Neural cell (in vitro differentiated cells): Measurements from ENCODE around the gene EXOC6B. TPM values are rescaled to one million over a fixed set of nuclear protein-coding genes. Genes with fewer than 3 reads are reported as not detected.

Experiments used
- H2AFZ ChIP-seq: fragments of 200-600, 300-800 bp; sonication (generic), shearing (Covaris generic); 2 replicates; pipeline ENCODE4 v1.6.0; 2014; ENCODE audit warnings: low read depth, mild to moderate bottlenecking, antibody characterized with exemption, low read length, moderate library complexity
- H3F3A ChIP-seq: fragments of 200-600 bp; shearing (Covaris generic); 2 replicates; pipeline ENCODE4 v1.6.1; 2016; ENCODE audit warnings: mild to moderate bottlenecking, moderate library complexity, mixed read lengths, antibody characterized with exemption, low read length; ENCODE audit not compliant: insufficient read depth, poor library complexity, severe bottlenecking
- H3K27ac ChIP-seq: fragments of 200-600, 300-800 bp; sonication (generic), shearing (Covaris generic); 2 replicates; pipeline ENCODE4 v1.5.1; 2014; ENCODE audit warnings: mild to moderate bottlenecking, low read length, moderate library complexity
- H3K27me3 ChIP-seq: fragments of 300-800, 200-600 bp; sonication (generic), shearing (Covaris generic); 2 replicates; pipeline ENCODE4 v1.6.0; 2014; ENCODE audit warnings: mild to moderate bottlenecking, low read depth, low read length, moderate library complexity; ENCODE audit not compliant: insufficient read depth
- H3K36me3 ChIP-seq: fragments of 300-800, 200-600 bp; sonication (generic), shearing (Covaris generic); 2 replicates; pipeline ENCODE4 v1.5.1; 2014; ENCODE audit warnings: mild to moderate bottlenecking, antibody characterized with exemption, low read length, moderate library complexity; ENCODE audit not compliant: insufficient read depth
- H3K4me2 ChIP-seq: fragments of 300-800, 200-600 bp; sonication (generic), shearing (Covaris generic); 2 replicates; pipeline ENCODE4 v1.6.0; 2014; ENCODE audit warnings: mild to moderate bottlenecking, low read length
- H3K4me3 ChIP-seq: fragments of 300-800, 200-600 bp; sonication (generic), shearing (Covaris generic); 2 replicates; pipeline ENCODE4 v1.5.1; 2014; ENCODE audit warnings: mild to moderate bottlenecking, low read length, moderate library complexity
- H3K79me2 ChIP-seq: fragments of 200-600 bp; shearing (Covaris generic); replicated peaks from 2 replicates; pipeline ENCODE4 v1.6.0; 2014; ENCODE audit warnings: mild to moderate bottlenecking, low read length, moderate library complexity; ENCODE audit not compliant: insufficient read depth
- H3K9ac ChIP-seq: fragments of 300-800, 200-600 bp; sonication (generic), shearing (Covaris generic); 2 replicates; pipeline ENCODE4 v1.6.1; 2016; ENCODE audit warnings: mild to moderate bottlenecking, low read length, mixed read lengths
- H3K9me2 ChIP-seq: fragments of 200-600 bp; shearing (Covaris generic); 2 replicates; pipeline ENCODE4 v1.6.1; 2016; ENCODE audit warnings: mild to moderate bottlenecking, low read length, mixed read lengths; ENCODE audit not compliant: insufficient read depth
- H3K9me3 ChIP-seq: fragments of 200-600, 300-800 bp; sonication (generic), shearing (Covaris generic); 2 replicates; pipeline ENCODE4 v1.6.1; 2016; ENCODE audit warnings: mild to moderate bottlenecking, mixed run types, low read length, moderate library complexity, mixed read lengths
- H4K20me1 ChIP-seq: fragments of 200-600 bp; shearing (Covaris generic); 2 replicates; pipeline ENCODE4 v1.6.1; 2016; ENCODE audit warnings: mild to moderate bottlenecking, mixed run types; ENCODE audit not compliant: insufficient read depth
- CTCF ChIP-seq: fragments of 450-650 bp; IDR thresholded peaks from 2 replicates; pipeline ENCODE4 v1.5.1; 2014; ENCODE audit warnings: antibody characterized with exemption, mild to moderate bottlenecking, moderate library complexity; ENCODE audit not compliant: poor library complexity, severe bottlenecking
- EP300 ChIP-seq: fragments of 450-650 bp; conservative IDR thresholded peaks from 2 replicates; pipeline ENCODE4 v1.6.1; 2014; ENCODE audit warnings: antibody characterized with exemption, mild to moderate bottlenecking, moderate library complexity; ENCODE audit not compliant: poor library complexity, severe bottlenecking
- EZH2 ChIP-seq: fragments of 200-600, 300-800 bp; shearing (Covaris generic), sonication (generic); IDR thresholded peaks from 2 replicates; pipeline ENCODE4 v1.6.1; 2014; ENCODE audit warnings: antibody characterized with exemption, low read length, borderline replicate concordance, mild to moderate bottlenecking; ENCODE audit not compliant: insufficient read depth, poor library complexity, severe bottlenecking
- MXI1 ChIP-seq: fragments of 450-650 bp; conservative IDR thresholded peaks from 2 replicates; pipeline ENCODE4 v1.6.1; 2014; ENCODE audit warnings: antibody characterized with exemption, mild to moderate bottlenecking; ENCODE audit not compliant: poor library complexity, severe bottlenecking
- POLR2AphosphoS5 ChIP-seq: IDR thresholded peaks from 2 replicates; pipeline ENCODE4 v1.6.1; 2012
- RAD21 ChIP-seq: fragments of 450-650 bp; conservative IDR thresholded peaks from 2 replicates; pipeline ENCODE4 v1.6.1; 2014; ENCODE audit warnings: antibody characterized with exemption, mild to moderate bottlenecking, moderate library complexity
- REST ChIP-seq: IDR thresholded peaks from 2 replicates; pipeline ENCODE4 v1.6.1; 2012; ENCODE audit warnings: borderline replicate concordance
- SMC3 ChIP-seq: fragments of 450-650 bp; conservative IDR thresholded peaks from 2 replicates; pipeline ENCODE4 v1.6.1; 2014; ENCODE audit warnings: antibody characterized with exemption, mild to moderate bottlenecking, moderate library complexity; ENCODE audit not compliant: poor library complexity
- TAF1 ChIP-seq: IDR thresholded peaks from 2 replicates; pipeline ENCODE4 v1.6.1; 2012; ENCODE audit warnings: low read depth
- polyA plus RNA-seq: library from polyadenylated mRNA; depleted of rRNA; stranded (reverse); fragments of >200 nt; gene quantifications from 2 replicates; pipeline ENCODE4 v1.2.3, GENCODE V29; 2014

The EXOC6B gene
- polyA plus RNA-seq, 1 donor from 2014 or later = 23.4 TPM

- Histone ChIP-seq H3K36me3 (no peaks in the 10 kb centered on the region), H3K9ac (no peak overlapping the region), H3K4me2 (no peak overlapping the region), H3K9me2 (no peaks in the 10 kb centered on the region), H3K9me3 (no peaks in the 10 kb centered on the region), H4K20me1 (no peaks in the 10 kb centered on the region), H3K27me3 (no peaks in the 10 kb centered on the region), H3K79me2 (no peaks in the 10 kb centered on the region), H3K27ac (no peak overlapping the region), H3K4me3 (no peak overlapping the region), H2AFZ (no peak overlapping the region), H3F3A (no peaks in the 10 kb centered on the region)
- TF ChIP-seq SMC3 = no peak
- TF ChIP-seq RAD21 = no peak
- TF ChIP-seq MXI1 = no peak
- TF ChIP-seq POLR2AphosphoS5 = no peak
- TF ChIP-seq EP300 = no peak
- no peak for TF ChIP-seq EZH2
- no peak for TF ChIP-seq REST
- TF ChIP-seq CTCF = no peak
- TF ChIP-seq TAF1 = no peak
Observed at GRCh38 chr2:72166279-72166678, 659.6 kb downstream of the EXOC6B start.

- Histone ChIP-seq H3F3A (no peaks in the 10 kb centered on the region), H3K79me2 (no peaks in the 10 kb centered on the region), H4K20me1 (no peaks in the 10 kb centered on the region), H3K4me3 (no peak overlapping the region), H3K9me3 (no peaks in the 10 kb centered on the region), H3K36me3 (no peaks in the 10 kb centered on the region), H3K9ac (no peak overlapping the region), H2AFZ (no peak overlapping the region), H3K27me3 (no peaks in the 10 kb centered on the region), H3K27ac (no peak overlapping the region), H3K9me2 (no peaks in the 10 kb centered on the region), H3K4me2 (no peak overlapping the region)
- TF ChIP-seq POLR2AphosphoS5 = no peak
- no peak for TF ChIP-seq REST
- TF ChIP-seq RAD21 = no peak
- TF ChIP-seq EP300 = no peak
- no peak for TF ChIP-seq CTCF
- no peak for TF ChIP-seq TAF1
Observed at GRCh38 chr2:72165792-72166191, 660.0 kb downstream of the EXOC6B start.
